K562 (cell line): Measurements from ENCODE around the gene KLF13. TPM values are rescaled to one million over a fixed set of nuclear protein-coding genes. Genes with fewer than 3 reads are reported as not detected.

Experiments
- ATAC-seq: fragments of 200-7000 bp; cut with Tn5 transposase; 3 replicates; pipeline ENCODE4 v1.9.1; 2020; ENCODE audit warnings: moderate library complexity
- BruUV-seq: library from RNA; stranded (reverse); fragments of 400-500 nt; replicated peaks from 2 replicates; lab custom pipeline; 2021; lab: Mats Ljungman, UMichigan
- CTCF ChIA-PET: fragments of 300-600 bp; formaldehyde crosslinking; extraction: SDS; loops from one replicate; lab custom pipeline; 2021; ENCODE audit warnings: low intra/inter-chr PET ratio; lab: Yijun Ruan, JAX
- POLR2A ChIA-PET: fragments of 300-600, 350-650 bp; sonication (Branson Sonifier 250); formaldehyde crosslinking; extraction: SDS; loops from one replicate; lab custom pipeline; 2021; ENCODE audit warnings: antibody characterized with exemption, inconsistent platforms; lab: Yijun Ruan, JAX
- DNase-seq, 4 experiments: peaks; one replicate each; pipeline versions ENCODE4 v3.0.0 to v3.0.0-alpha.2; 2011 to 2018; ENCODE audit warnings: low spot score in 3 of 4, mixed read lengths in 3 of 4; ENCODE audit errors: extremely low read depth in 1 of 4
- FAIRE-seq: peaks from 2 replicates; lab custom pipeline; 2011; peaks lifted over from hg19 to GRCh38; lab: Jason Lieb, UNC
- H2AFZ ChIP-seq: 2 replicates; pipeline ENCODE4 v1.6.0; 2011; ENCODE audit warnings: low read depth, low read length, control low read depth, inconsistent platforms
- H3K27ac ChIP-seq: fragments of 200-600 bp; 3 replicates; pipeline ENCODE4 v1.8.0; 2011; ENCODE audit warnings: low read depth, mild to moderate bottlenecking, control low read depth, inconsistent platforms, low read length, moderate library complexity, mixed read lengths; ENCODE audit errors: extremely low read depth
- H3K27me3 ChIP-seq, 2 experiments: fragments of 300-600 bp in 1 of 2; 2 replicates in 1 of 2; 3 replicates in 1 of 2; pipeline versions ENCODE4 v1.6.0 to v1.8.0; 2011; ENCODE audit warnings: inconsistent platforms in 2 of 2, low read length in 2 of 2, mild to moderate bottlenecking in 1 of 2, mixed read lengths in 1 of 2, moderate library complexity in 1 of 2; ENCODE audit not compliant: control insufficient read depth in 2 of 2, insufficient read depth in 2 of 2
- H3K36me3 ChIP-seq: fragments of 300-600 bp; 3 replicates; pipeline ENCODE4 v1.8.0; 2011; ENCODE audit warnings: mild to moderate bottlenecking, low read length, inconsistent platforms; ENCODE audit not compliant: control insufficient read depth, insufficient read depth
- H3K4me1 ChIP-seq, 2 experiments: fragments of 200-600 bp in 1 of 2; replicated peaks in 1 of 2; 2 replicates in 1 of 2; 3 replicates in 1 of 2; pipeline versions ENCODE4 v1.5.1 to v1.8.0; 2011; ENCODE audit warnings: inconsistent platforms in 2 of 2, low read length in 2 of 2, mild to moderate bottlenecking in 1 of 2, mixed read lengths in 1 of 2, moderate library complexity in 1 of 2; ENCODE audit not compliant: control insufficient read depth in 2 of 2, insufficient read depth in 2 of 2
- H3K4me2 ChIP-seq: 2 replicates; pipeline ENCODE4 v1.6.1; 2011; ENCODE audit warnings: low read length, control low read depth, inconsistent platforms, mixed read lengths; ENCODE audit not compliant: insufficient read depth
- H3K4me3 ChIP-seq: fragments of 200-600 bp; sonication (generic), shearing (Covaris generic); 2 replicates; pipeline ENCODE4 v1.5.1; 2016; ENCODE audit warnings: control low read depth, inconsistent platforms
- H3K79me2 ChIP-seq: fragments of 200-600 bp; 3 replicates; pipeline ENCODE4 v1.8.0; 2011; ENCODE audit warnings: low read length, inconsistent platforms; ENCODE audit not compliant: control insufficient read depth, insufficient read depth
- H3K9ac ChIP-seq, 2 experiments: 2 replicates each; pipeline versions ENCODE4 v1.6.0 to v1.6.1; 2011; ENCODE audit warnings: low read depth in 2 of 2, low read length in 2 of 2, control low read depth in 1 of 2, inconsistent platforms in 1 of 2, mild to moderate bottlenecking in 1 of 2, mixed read lengths in 1 of 2; ENCODE audit not compliant: insufficient read depth in 1 of 2
- H3K9me1 ChIP-seq: one replicate; pipeline ENCODE4 v1.6.0; 2011; ENCODE audit warnings: inconsistent platforms, mild to moderate bottlenecking, low read length, moderate library complexity; ENCODE audit not compliant: control insufficient read depth, insufficient read depth
- H3K9me3 ChIP-seq: replicated peaks from 2 replicates; pipeline ENCODE4 v1.5.1; 2011; ENCODE audit warnings: low read depth, low read length, inconsistent platforms; ENCODE audit not compliant: control insufficient read depth, insufficient read depth
- H4K20me1 ChIP-seq: replicated peaks from 2 replicates; pipeline ENCODE4 v1.6.1; 2011; ENCODE audit warnings: low read length, inconsistent platforms, mixed read lengths; ENCODE audit not compliant: control insufficient read depth, insufficient read depth
- MEF2D ChIP-seq: conservative IDR thresholded peaks from 2 replicates; pipeline ENCODE4 v1.6.1; 2016; ENCODE audit warnings: low read depth, missing genetic modification characterization, missing compliant biosample characterization
- RBM15 ChIP-seq: fragments of 200-400 bp; formaldehyde crosslinking; IDR thresholded peaks from 2 replicates; pipeline ENCODE4 v1.6.1; 2018; ENCODE audit warnings: mild to moderate bottlenecking, low read length, moderate library complexity; ENCODE audit not compliant: insufficient read depth
- RBM39 ChIP-seq: fragments of 200-400 bp; formaldehyde crosslinking; optimal IDR thresholded peaks from 2 replicates; pipeline ENCODE3; 2018; ENCODE audit warnings: low read depth, low read length
- RERE ChIP-seq: sonication (generic); formaldehyde crosslinking; IDR thresholded peaks from 2 replicates; pipeline ENCODE4 v1.8.0; 2023; ENCODE audit warnings: missing genetic modification reagents, mild to moderate bottlenecking, borderline replicate concordance
- SOX6 ChIP-seq: fragments of 450-650 bp; IDR thresholded peaks from 2 replicates; pipeline ENCODE4 v1.6.1; 2014; ENCODE audit warnings: mild to moderate bottlenecking
- ZC3H8 ChIP-seq: fragments of 450-650 bp; IDR thresholded peaks from 2 replicates; pipeline ENCODE4 v1.6.1; 2017
- ZNF766 ChIP-seq: fragments of 200-800 bp; sonication (Bioruptor generic); conservative IDR thresholded peaks from 2 replicates; pipeline ENCODE4 v1.6.1; 2016; ENCODE audit warnings: missing genetic modification characterization, missing compliant biosample characterization
- ZNF778 ChIP-seq: fragments of 450-650 bp; formaldehyde crosslinking; IDR thresholded peaks from 2 replicates; pipeline ENCODE4 v1.4.0; 2020; ENCODE audit warnings: mild to moderate bottlenecking, moderate library complexity
- WGBS: fragments of 100-300 bp; shearing (Covaris generic); methylation state at CpG from one replicate; pipeline ENCODE4 v1.1.6; 2016; ENCODE audit warnings: low coverage, mixed read lengths; ENCODE audit not compliant: insufficient coverage; ENCODE audit errors: missing lambda C conversion rate; 5-methylcytosine and 5-hydroxymethylcytosine counted together
- in situ Hi-C: fragments of 300-500 bp; cut with MboI; formaldehyde crosslinking; loops from 4 replicates; pipeline ENCODE4 v1.15.0; 2018; ENCODE audit warnings: inconsistent platforms, mixed read lengths
- intact Hi-C: fragments of 100-400 bp; cut with micrococcal nuclease; formaldehyde crosslinking; loops from 2 replicates; pipeline ENCODE4 v1.14.2; 2022
- polyA plus RNA-seq, 8 experiments: library from polyadenylated mRNA; depleted of rRNA in 4 of 8; stranded (reverse) in 5 of 8; unstranded in 3 of 8; fragments of >200 nt; fragmentation: Nextera tagmentation in 2 of 8; fragmentation: Illumina TruSeq in 1 of 8; extraction: Ambion mirVana in 2 of 8; extraction: Trizol in 1 of 8; gene quantifications; 2 replicates each; pipeline versions ENCODE4 v1.2.1 to v1.2.3, GENCODE V29; 2011 to 2014; ENCODE audit warnings: inconsistent platforms in 1 of 8, missing spikeins in 1 of 8
- total RNA-seq, 7 experiments: library from RNA; depleted of rRNA in 6 of 7; stranded (reverse); fragments of >200 nt in 6 of 7; fragmentation: Illumina TruSeq in 2 of 7; extraction: Trizol in 2 of 7; gene quantifications; 2 replicates each; pipeline versions ENCODE4 v1.2.1 to v1.2.3, GENCODE V29; 2011 to 2021; ENCODE audit warnings: low replicate concordance in 1 of 7
- TF ChIP-seq, protein P1 (sequence below): IDR thresholded peaks from 3 replicates; pipeline ENCODE4 v1.6.1; 2011; ENCODE audit warnings: borderline replicate concordance, mild to moderate bottlenecking, moderate library complexity; ENCODE audit not compliant: insufficient read length; ENCODE audit errors: extremely low read depth

Gene KLF13
- total and polyA plus RNA-seq, 9 of the 15 experiments (the other 6 are each of a cell fraction or from before 2014, with no cell fraction given): 1.8 to 10.5 (median 4.8) TPM

DNA sequence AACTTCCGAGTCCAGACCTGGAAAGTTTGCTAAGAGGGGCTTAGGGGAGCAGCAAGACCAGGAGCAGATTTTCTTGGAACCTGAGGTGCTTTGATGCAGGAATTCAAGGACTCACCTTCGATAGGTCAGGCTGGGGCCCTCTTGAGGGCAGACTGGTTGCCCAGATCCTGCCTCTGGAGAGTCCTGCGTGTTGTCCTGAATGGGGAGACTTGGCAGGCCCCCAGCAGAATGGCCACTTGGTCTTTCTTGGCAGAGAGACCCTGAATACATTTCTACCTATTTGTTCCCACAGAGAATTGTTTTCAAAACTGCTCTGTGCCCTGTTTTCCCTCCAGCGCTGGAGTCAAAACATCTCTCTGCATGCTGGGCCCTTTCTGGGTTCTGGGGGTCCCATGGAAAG is 4.2 kb downstream of the KLF13 start:
- Histone ChIP-seq H3K27ac (no peak overlapping the region), H3K4me2 (no peak overlapping the region)
- intact Hi-C loops: no loop called here

More for the DNA sequence above, 4.2 kb downstream of the KLF13 start:
- H3K27me3 ChIP-seq: no peaks in the 10 kb centered on the region
- WGBS: 17% methylated on average over 4 of the region's 4 CpGs
- no peak for FAIRE-seq
- H3K79me2 ChIP-seq: peaks cover 7% of the 10 kb centered on the region; the same call in 2 of the 3 replicates
- no peak for DNase-seq
- H3K9ac ChIP-seq: no peak overlapping the region
- H3K4me3 ChIP-seq: no peak overlapping the region
- no peak for ATAC-seq
- ChIA-PET CTCF (no interaction called here), POLR2A (no interaction called here)
- H3K9me1 ChIP-seq: peaks cover 2% of the 10 kb centered on the region
- no TSS peak for BruUV-seq
- TF ChIP-seq ZNF766 (CRISPR knock-in tag): no peak
- TF ChIP-seq MEF2D (tag): no peak
- TF ChIP-seq RERE (CRISPR knock-in tag): no peak
- TF ChIP-seq, protein P1, sequence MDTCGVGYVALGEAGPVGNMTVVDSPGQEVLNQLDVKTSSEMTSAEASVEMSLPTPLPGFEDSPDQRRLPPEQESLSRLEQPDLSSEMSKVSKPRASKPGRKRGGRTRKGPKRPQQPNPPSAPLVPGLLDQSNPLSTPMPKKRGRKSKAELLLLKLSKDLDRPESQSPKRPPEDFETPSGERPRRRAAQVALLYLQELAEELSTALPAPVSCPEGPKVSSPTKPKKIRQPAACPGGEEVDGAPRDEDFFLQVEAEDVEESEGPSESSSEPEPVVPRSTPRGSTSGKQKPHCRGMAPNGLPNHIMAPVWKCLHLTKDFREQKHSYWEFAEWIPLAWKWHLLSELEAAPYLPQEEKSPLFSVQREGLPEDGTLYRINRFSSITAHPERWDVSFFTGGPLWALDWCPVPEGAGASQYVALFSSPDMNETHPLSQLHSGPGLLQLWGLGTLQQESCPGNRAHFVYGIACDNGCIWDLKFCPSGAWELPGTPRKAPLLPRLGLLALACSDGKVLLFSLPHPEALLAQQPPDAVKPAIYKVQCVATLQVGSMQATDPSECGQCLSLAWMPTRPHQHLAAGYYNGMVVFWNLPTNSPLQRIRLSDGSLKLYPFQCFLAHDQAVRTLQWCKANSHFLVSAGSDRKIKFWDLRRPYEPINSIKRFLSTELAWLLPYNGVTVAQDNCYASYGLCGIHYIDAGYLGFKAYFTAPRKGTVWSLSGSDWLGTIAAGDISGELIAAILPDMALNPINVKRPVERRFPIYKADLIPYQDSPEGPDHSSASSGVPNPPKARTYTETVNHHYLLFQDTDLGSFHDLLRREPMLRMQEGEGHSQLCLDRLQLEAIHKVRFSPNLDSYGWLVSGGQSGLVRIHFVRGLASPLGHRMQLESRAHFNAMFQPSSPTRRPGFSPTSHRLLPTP: no peak
- no peak for TF ChIP-seq ZC3H8
- no peak for TF ChIP-seq SOX6
- no peak for TF ChIP-seq RBM15
- no peak for TF ChIP-seq ZNF778 (CRISPR knock-in tag)
- TF ChIP-seq RBM39: no peak
- in situ Hi-C loops: no loop called here
- H3K4me1 ChIP-seq: peaks cover 7 to 38% of the 10 kb centered on the region in 2 experiments; a peak in 4 of 5 replicates
- no peaks in the 10 kb centered on the region for H3K9me3 ChIP-seq
- H2AFZ ChIP-seq: no peak overlapping the region
- peaks cover 39% of the 10 kb centered on the region for H4K20me1 ChIP-seq
- H3K36me3 ChIP-seq: no peaks in the 10 kb centered on the region
